GM12865 (cell line): ENCODE measurements around the gene ZNF791.

Experiments
- DNase-seq: peaks from one replicate; pipeline ENCODE4 v3.0.0; 2010; ENCODE audit warnings: low read depth
- H3K4me3 ChIP-seq: 2 replicates; pipeline ENCODE4 v1.5.1; 2011; ENCODE audit warnings: mild to moderate bottlenecking, low read depth, low read length, control low read depth
- TF ChIP-seq, protein P1 (sequence below): IDR thresholded peaks from 2 replicates; pipeline ENCODE4 v1.5.1; 2011; ENCODE audit warnings: low read length, control low read depth, low read depth, inconsistent platforms; ENCODE audit not compliant: insufficient read depth; ENCODE audit errors: missing control alignments

ZNF791 gene

DNA sequence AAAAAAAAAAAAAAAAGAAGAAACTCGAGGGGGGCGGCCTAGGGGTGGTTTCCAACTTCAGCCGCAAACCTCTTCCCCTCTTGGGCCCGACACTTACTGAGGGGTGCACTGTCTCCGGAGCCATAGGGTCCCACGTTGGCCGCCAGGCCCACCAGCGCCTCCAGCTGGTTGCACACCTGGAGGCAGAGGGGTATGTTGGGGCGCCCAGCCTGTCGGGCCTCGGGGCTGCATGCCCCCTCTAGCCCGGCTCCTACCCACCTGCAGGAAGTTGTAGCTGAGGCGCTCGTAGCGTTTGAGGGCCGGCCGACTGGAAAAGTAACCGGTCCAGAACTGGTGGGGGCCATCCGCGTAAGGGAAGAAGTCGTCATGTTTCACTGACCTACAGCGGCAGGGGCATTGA is 47.2 kb downstream of the ZNF791 start:
- no peak overlapping the region for H3K4me3 ChIP-seq
- no peak for DNase-seq
- TF ChIP-seq, protein P1, sequence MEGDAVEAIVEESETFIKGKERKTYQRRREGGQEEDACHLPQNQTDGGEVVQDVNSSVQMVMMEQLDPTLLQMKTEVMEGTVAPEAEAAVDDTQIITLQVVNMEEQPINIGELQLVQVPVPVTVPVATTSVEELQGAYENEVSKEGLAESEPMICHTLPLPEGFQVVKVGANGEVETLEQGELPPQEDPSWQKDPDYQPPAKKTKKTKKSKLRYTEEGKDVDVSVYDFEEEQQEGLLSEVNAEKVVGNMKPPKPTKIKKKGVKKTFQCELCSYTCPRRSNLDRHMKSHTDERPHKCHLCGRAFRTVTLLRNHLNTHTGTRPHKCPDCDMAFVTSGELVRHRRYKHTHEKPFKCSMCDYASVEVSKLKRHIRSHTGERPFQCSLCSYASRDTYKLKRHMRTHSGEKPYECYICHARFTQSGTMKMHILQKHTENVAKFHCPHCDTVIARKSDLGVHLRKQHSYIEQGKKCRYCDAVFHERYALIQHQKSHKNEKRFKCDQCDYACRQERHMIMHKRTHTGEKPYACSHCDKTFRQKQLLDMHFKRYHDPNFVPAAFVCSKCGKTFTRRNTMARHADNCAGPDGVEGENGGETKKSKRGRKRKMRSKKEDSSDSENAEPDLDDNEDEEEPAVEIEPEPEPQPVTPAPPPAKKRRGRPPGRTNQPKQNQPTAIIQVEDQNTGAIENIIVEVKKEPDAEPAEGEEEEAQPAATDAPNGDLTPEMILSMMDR, result no peak

DNA sequence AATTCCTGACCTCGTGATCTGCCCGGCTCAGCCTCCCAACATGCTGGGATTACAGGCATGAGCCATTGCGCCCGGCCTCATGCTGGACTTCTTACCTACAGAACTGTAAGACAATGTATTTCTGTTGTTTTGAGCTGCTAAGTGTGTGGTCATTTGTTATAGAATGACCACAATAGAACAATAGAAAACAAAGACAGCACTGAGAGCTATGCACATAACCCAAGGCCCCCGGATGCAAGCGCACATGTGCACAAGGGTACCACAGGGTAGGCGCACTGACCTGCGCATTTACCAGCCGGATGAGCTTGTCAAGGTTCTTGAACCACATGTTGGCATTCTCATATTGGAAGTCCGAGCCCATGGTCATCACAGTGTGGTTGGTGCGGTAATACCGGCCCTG is 50.3 kb downstream of the ZNF791 start:
- TF ChIP-seq, protein P1, result no peak
- DNase-seq, result no peak
- H3K4me3 ChIP-seq, result no peak overlapping the region

GRCh38 chr19:12664406-12665280 is 53.9 kb downstream of the ZNF791 start:
- peak; percentile 41 for DNase-seq
- TF ChIP-seq, protein P1, result no peak
- peak overlapping the region; percentile 81 for H3K4me3 ChIP-seq

GRCh38 chr19:12665281-12665573 is 54.5 kb downstream of the ZNF791 start:
- TF ChIP-seq, protein P1, result no peak
- peak overlapping the region; percentile 81 for H3K4me3 ChIP-seq
- DNase-seq, result peak; percentile 89

- peak overlapping the region; percentile 81 for H3K4me3 ChIP-seq
Measured at GRCh38 chr19:12665671-12666264, 55.0 kb downstream of the ZNF791 start.

DNA sequence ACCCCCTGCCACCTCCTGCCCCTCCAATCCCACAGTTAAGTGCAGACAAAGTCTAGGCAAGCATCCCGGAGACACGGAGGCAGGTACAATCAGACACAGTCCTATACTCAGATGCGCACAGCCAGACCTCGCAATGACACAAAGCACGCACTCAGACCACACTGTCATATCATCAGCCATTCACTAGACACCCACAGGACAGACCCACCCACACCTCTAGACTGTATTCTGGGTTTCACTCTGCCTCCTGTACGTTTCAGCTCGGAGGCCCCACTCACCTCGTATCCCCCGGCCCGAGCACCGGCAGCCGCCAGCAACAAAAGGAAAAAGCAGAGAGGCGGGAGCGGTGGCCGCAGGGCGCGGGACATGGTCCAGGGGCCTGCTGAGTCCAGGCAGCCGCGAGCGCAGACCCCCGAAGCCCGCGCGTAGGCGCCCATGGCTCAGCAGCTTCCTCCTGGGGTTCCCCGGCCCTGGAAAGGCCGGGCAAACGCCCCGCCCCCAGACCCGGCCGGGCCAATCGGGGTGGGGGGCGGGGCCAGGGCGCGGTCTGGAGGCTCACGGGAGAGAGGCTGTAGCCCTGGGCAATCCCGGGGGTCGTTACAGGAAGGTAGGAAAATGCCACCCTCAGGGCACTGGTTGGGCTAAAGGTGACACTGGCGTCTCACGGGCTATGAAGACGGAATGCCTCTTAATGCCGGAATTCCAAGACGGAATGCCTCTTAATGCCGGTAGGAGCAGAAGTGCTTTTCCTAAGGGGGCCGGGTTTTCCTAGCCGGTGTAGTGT is 55.7 kb downstream of the ZNF791 start, which contains the start of the genes MAN2B1 and WDR83:
MAN2B1 (minus strand) TSS at position 478 of the 784 bp plus-strand sequence; CDS start at position 437, 41 bp downstream.
WDR83 (plus strand) TSS at position 543 of the 784 bp plus-strand sequence. CDS start 2,984 bp downstream, outside the sequence.
- DNase-seq, result peak; percentile 83
- peak within 1 kb of the TSS; percentile 81 for H3K4me3 ChIP-seq
- TF ChIP-seq, protein P1, result no peak

More at GRCh38 chr19:12665671-12666264, 55.0 kb downstream of the ZNF791 start:
- TF ChIP-seq, protein P1, result no peak
- DNase-seq, result peak; percentile 47
